GM12878 (cell line): Measurements from ENCODE around the gene PGF. TPM values are rescaled to one million over a fixed set of nuclear protein-coding genes. Genes with fewer than 3 reads are reported as not detected.

Experiments used
- ATAC-seq: fragments of 200-7000 bp; cut with Tn5 transposase; 3 replicates; pipeline ENCODE4 v1.9.1; 2020; ENCODE audit warnings: mild to moderate bottlenecking, moderate library complexity
- BruUV-seq: library from RNA; stranded (reverse); fragments of 400-500 nt; replicated peaks from 2 replicates; lab custom pipeline; 2021; lab: Mats Ljungman, UMichigan
- CTCF ChIA-PET: fragments of 300-600 bp; sonication (Branson Sonifier 250); formaldehyde crosslinking; extraction: SDS; loops from one replicate; lab custom pipeline; 2021; ENCODE audit warnings: inconsistent platforms; lab: Yijun Ruan, JAX
- POLR2A ChIA-PET: fragments of 350-600 bp; formaldehyde crosslinking; extraction: SDS; loops from one replicate; lab custom pipeline; 2021; ENCODE audit warnings: inconsistent platforms; lab: Charles Lee
- RAD21 ChIA-PET: fragments of 300-600 bp; sonication (Branson Sonifier 250); formaldehyde crosslinking; loops from one replicate; lab custom pipeline; 2023; ENCODE audit warnings: antibody characterized with exemption; ENCODE audit not compliant: unreplicated experiment; lab: Charles Lee
- SMC1A ChIA-PET: fragments of 300-600 bp; sonication (Branson Sonifier 250); formaldehyde crosslinking; loops from one replicate; lab custom pipeline; 2023; ENCODE audit not compliant: unreplicated experiment, uncharacterized antibody; lab: Charles Lee
- DNase-seq: peaks from one replicate; pipeline ENCODE4 v3.0.0-alpha.2; 2011; ENCODE audit warnings: low read depth, low spot score
- FAIRE-seq: peaks from 3 replicates; lab custom pipeline; 2011; peaks lifted over from hg19 to GRCh38; lab: Jason Lieb, UNC
- H2AFZ ChIP-seq: 2 replicates; pipeline ENCODE4 v1.6.0; 2011; ENCODE audit warnings: low read depth, low read length, control low read depth; ENCODE audit not compliant: control insufficient read depth
- H3K27ac ChIP-seq: 2 replicates; pipeline ENCODE4 v1.5.1; 2011; ENCODE audit warnings: control low read depth; ENCODE audit not compliant: control insufficient read depth, insufficient read depth
- H3K27me3 ChIP-seq, 2 experiments: replicated peaks in 1 of 2; 2 replicates each; pipeline versions ENCODE4 v1.6.0 to v1.6.1; 2011; ENCODE audit warnings: low read length in 1 of 2; ENCODE audit not compliant: control insufficient read depth in 2 of 2, insufficient read depth in 2 of 2
- H3K36me3 ChIP-seq, 2 experiments: 2 replicates each; pipeline ENCODE4 v1.5.1; 2011; ENCODE audit warnings: low read length in 1 of 2; ENCODE audit not compliant: control insufficient read depth in 2 of 2, insufficient read depth in 2 of 2
- H3K4me1 ChIP-seq: 2 replicates; pipeline ENCODE4 v1.6.1; 2011; ENCODE audit warnings: mild to moderate bottlenecking, low read length, moderate library complexity, mixed read lengths; ENCODE audit not compliant: control insufficient read depth, insufficient read depth
- H3K4me2 ChIP-seq: 2 replicates; pipeline ENCODE4 v1.6.0; 2011; ENCODE audit warnings: control low read depth; ENCODE audit not compliant: control insufficient read depth, insufficient read depth
- H3K4me3 ChIP-seq: fragments of 200-600 bp; sonication (generic); 2 replicates; pipeline ENCODE4 v1.5.1; 2016
- H3K79me2 ChIP-seq: 2 replicates; pipeline ENCODE4 v1.6.0; 2011; ENCODE audit warnings: low read length; ENCODE audit not compliant: control insufficient read depth, insufficient read depth
- H3K9ac ChIP-seq: 2 replicates; pipeline ENCODE4 v1.8.0; 2011; ENCODE audit warnings: low read length, control low read depth, mixed read lengths; ENCODE audit not compliant: control insufficient read depth, insufficient read depth
- H3K9me3 ChIP-seq: replicated peaks from 3 replicates; pipeline ENCODE4 v1.5.1; 2011; ENCODE audit warnings: mild to moderate bottlenecking, low read length; ENCODE audit not compliant: control insufficient read depth, insufficient read depth
- H4K20me1 ChIP-seq: 2 replicates; pipeline ENCODE4 v1.6.0; 2011; ENCODE audit not compliant: control insufficient read depth, insufficient read depth
- BCL11A ChIP-seq: IDR thresholded peaks from 2 replicates; pipeline ENCODE4 v1.6.1; 2011; ENCODE audit warnings: low read depth, low read length
- CEBPB ChIP-seq, 2 experiments: fragments of 150-350 bp in 1 of 2; IDR thresholded peaks; 2 replicates each; pipeline ENCODE4 v1.6.1; 2012 to 2014; ENCODE audit warnings: low read depth in 2 of 2, low read length in 2 of 2, borderline replicate concordance in 1 of 2, inconsistent platforms in 1 of 2
- ETV6 ChIP-seq, 2 experiments: fragments of 450-650 bp in 1 of 2; IDR thresholded peaks in 1 of 2; conservative IDR thresholded peaks in 1 of 2; 2 replicates each; pipeline ENCODE4 v1.6.1; 2014; ENCODE audit warnings: antibody characterized with exemption in 1 of 2, borderline replicate concordance in 1 of 2, low read depth in 1 of 2, mild to moderate bottlenecking in 1 of 2, moderate library complexity in 1 of 2
- MXI1 ChIP-seq: fragments of 150-350 bp; IDR thresholded peaks from 2 replicates; pipeline ENCODE4 v1.6.1; 2011; ENCODE audit warnings: low read depth, mild to moderate bottlenecking, inconsistent platforms, low read length, improper control_type of control experiment
- NR2C1 ChIP-seq: fragments of 450-650 bp; IDR thresholded peaks from 2 replicates; pipeline ENCODE4 v1.6.1; 2017; ENCODE audit warnings: antibody characterized with exemption, mild to moderate bottlenecking, moderate library complexity
- NR2C2 ChIP-seq: IDR thresholded peaks from 2 replicates; pipeline ENCODE4 v1.6.1; 2011; ENCODE audit warnings: borderline replicate concordance, low read depth; ENCODE audit not compliant: control insufficient read depth, insufficient read length
- RCOR1 ChIP-seq: conservative IDR thresholded peaks from 2 replicates; pipeline ENCODE4 v1.6.1; 2012; ENCODE audit warnings: low read depth, low read length, improper control_type of control experiment
- SIX5 ChIP-seq: IDR thresholded peaks from 2 replicates; pipeline ENCODE4 v1.6.1; 2011; ENCODE audit warnings: mild to moderate bottlenecking, low read depth, low read length, moderate library complexity; ENCODE audit not compliant: severe bottlenecking
- SP1 ChIP-seq: IDR thresholded peaks from one replicate; pipeline ENCODE4 v1.6.1; 2011; ENCODE audit warnings: low read depth, low read length
- SUZ12 ChIP-seq: fragments of 200-600 bp; sonication (generic); IDR thresholded peaks from one replicate; pipeline ENCODE4 v1.6.1; 2018; ENCODE audit warnings: antibody characterized with exemption, mild to moderate bottlenecking; ENCODE audit not compliant: unreplicated experiment
- TARDBP ChIP-seq: IDR thresholded peaks from 2 replicates; pipeline ENCODE4 v1.6.1; 2016; ENCODE audit warnings: borderline replicate concordance
- YBX1 ChIP-seq: fragments of 450-650 bp; IDR thresholded peaks from 2 replicates; pipeline ENCODE4 v1.6.1; 2016; ENCODE audit warnings: antibody characterized with exemption
- ZNF622 ChIP-seq: fragments of 450-650 bp; IDR thresholded peaks from 2 replicates; pipeline ENCODE4 v1.6.1; 2017; ENCODE audit warnings: mild to moderate bottlenecking, inconsistent platforms
- WGBS: methylation state at CpG from one replicate; pipeline ENCODE4 v1.1.6; 2016; ENCODE audit warnings: low lambda C conversion rate; ENCODE audit not compliant: insufficient replicate concordance, insufficient coverage; ENCODE audit errors: missing lambda C conversion rate; 5-methylcytosine and 5-hydroxymethylcytosine counted together
- in situ Hi-C: fragments of 300-500 bp; cut with MboI; formaldehyde crosslinking; loops from 9 replicates; pipeline ENCODE4 v1.14.3; 2018; ENCODE audit warnings: mixed read lengths
- intact Hi-C: fragments of 100-400 bp; cut with micrococcal nuclease; formaldehyde crosslinking; loops from one replicate; pipeline ENCODE4 v1.14.2; 2022; ENCODE audit not compliant: unreplicated experiment
- polyA plus RNA-seq, 11 experiments: library from polyadenylated mRNA; depleted of rRNA in 4 of 11; unstranded in 6 of 11; stranded (reverse) in 5 of 11; fragments of >200 nt; fragmentation: Nextera tagmentation in 4 of 11; fragmentation: Illumina TruSeq in 1 of 11; extraction: Ambion mirVana in 4 of 11; extraction: Trizol in 1 of 11; gene quantifications; 1 replicate in 1 of 11; 2 replicates in 10 of 11; pipeline versions ENCODE4 v1.2.1 to v1.2.3, GENCODE V29; 2011 to 2016; ENCODE audit warnings: inconsistent platforms in 2 of 11, missing spikeins in 2 of 11, low read depth in 1 of 11
- total RNA-seq, 4 experiments: library from RNA; depleted of rRNA in 3 of 4; stranded (reverse); fragments of >200 nt in 3 of 4; fragmentation: Illumina TruSeq in 1 of 4; extraction: Trizol in 1 of 4; gene quantifications; 2 replicates each; pipeline versions ENCODE4 v1.2.1 to v1.2.3, GENCODE V29; 2013 to 2021
- TF ChIP-seq, protein P1 (sequence below): fragments of 450-650 bp; formaldehyde crosslinking; IDR thresholded peaks from 2 replicates; pipeline ENCODE4 v1.5.0; 2022; ENCODE audit warnings: mild to moderate bottlenecking, missing genetic modification characterization
- TF ChIP-seq, protein P2 (sequence below): fragments of 450-650 bp; IDR thresholded peaks from 2 replicates; pipeline ENCODE4 v1.6.1; 2017; ENCODE audit warnings: mild to moderate bottlenecking, low read depth, inconsistent platforms; ENCODE audit not compliant: poor library complexity, severe bottlenecking
- TF ChIP-seq, protein P3 (sequence below): fragments of 450-650 bp; IDR thresholded peaks from 2 replicates; pipeline ENCODE4 v1.6.1; 2017; ENCODE audit warnings: antibody characterized with exemption, mild to moderate bottlenecking, moderate library complexity

PGF gene
- total and polyA plus RNA-seq, 10 of the 15 experiments (the other 5 are each of a cell fraction or from before 2014, with no cell fraction given): 0.11 to 5.5 (median 0.63) TPM

DNA sequence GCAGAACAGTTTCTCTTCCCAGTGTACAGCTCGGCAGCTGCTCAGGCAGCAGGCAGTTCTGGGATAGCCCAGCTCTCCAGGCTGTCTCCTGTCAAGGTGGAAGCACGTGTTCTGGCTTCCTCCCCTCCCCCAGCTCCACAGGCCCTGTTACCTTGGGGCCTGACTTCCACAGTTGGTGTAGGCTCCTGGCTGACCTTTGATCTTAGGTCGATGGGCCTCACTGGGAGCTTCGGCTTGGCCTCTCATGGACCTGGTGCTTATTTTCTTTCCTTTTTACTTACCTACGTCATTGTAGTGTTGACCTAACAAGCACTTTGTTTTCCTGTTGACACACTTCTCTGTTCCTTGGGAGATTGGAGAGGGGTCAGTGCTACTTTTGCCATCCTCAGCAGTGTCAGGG lies 56.7 kb downstream of the PGF start:
- Histone ChIP-seq H3K9ac (no peak overlapping the region), H3K79me2 (no peaks in the 10 kb centered on the region), H3K4me3 (no peak overlapping the region), H3K36me3 (peaks cover 37 to 60% of the 10 kb centered on the region in 2 experiments), H3K4me1 (peaks cover 17% of the 10 kb centered on the region), H3K9me3 (no peaks in the 10 kb centered on the region), H3K27me3 (no peaks in the 10 kb centered on the region), H3K27ac (no peak overlapping the region), H3K4me2 (no peak overlapping the region), H2AFZ (no peak overlapping the region), H4K20me1 (no peaks in the 10 kb centered on the region)
- DNase-seq (no peak), ATAC-seq (no peak), FAIRE-seq (no peak)
- TF ChIP-seq SUZ12 (no peak), CEBPB (IDR thresholded peaks at IDR 0.05; ENCODE audit: borderline replicate concordance in 1 of 2, low read depth in 2 of 2, low read length in 2 of 2) (no peak), TARDBP (no peak), NR2C2 (no peak), YBX1 (no peak), ZNF622 (no peak), ETV6 (conservative IDR thresholded peaks at IDR 0.05 in 1 of 2, IDR thresholded peaks at IDR 0.05 in 1 of 2; ENCODE audit: borderline replicate concordance in 1 of 2, low read depth in 1 of 2) (no peak), RCOR1 (no peak), NR2C1 (no peak), BCL11A (no peak), SP1 (no peak), SIX5 (no peak), MXI1 (no peak)
- TF ChIP-seq, protein P1, sequence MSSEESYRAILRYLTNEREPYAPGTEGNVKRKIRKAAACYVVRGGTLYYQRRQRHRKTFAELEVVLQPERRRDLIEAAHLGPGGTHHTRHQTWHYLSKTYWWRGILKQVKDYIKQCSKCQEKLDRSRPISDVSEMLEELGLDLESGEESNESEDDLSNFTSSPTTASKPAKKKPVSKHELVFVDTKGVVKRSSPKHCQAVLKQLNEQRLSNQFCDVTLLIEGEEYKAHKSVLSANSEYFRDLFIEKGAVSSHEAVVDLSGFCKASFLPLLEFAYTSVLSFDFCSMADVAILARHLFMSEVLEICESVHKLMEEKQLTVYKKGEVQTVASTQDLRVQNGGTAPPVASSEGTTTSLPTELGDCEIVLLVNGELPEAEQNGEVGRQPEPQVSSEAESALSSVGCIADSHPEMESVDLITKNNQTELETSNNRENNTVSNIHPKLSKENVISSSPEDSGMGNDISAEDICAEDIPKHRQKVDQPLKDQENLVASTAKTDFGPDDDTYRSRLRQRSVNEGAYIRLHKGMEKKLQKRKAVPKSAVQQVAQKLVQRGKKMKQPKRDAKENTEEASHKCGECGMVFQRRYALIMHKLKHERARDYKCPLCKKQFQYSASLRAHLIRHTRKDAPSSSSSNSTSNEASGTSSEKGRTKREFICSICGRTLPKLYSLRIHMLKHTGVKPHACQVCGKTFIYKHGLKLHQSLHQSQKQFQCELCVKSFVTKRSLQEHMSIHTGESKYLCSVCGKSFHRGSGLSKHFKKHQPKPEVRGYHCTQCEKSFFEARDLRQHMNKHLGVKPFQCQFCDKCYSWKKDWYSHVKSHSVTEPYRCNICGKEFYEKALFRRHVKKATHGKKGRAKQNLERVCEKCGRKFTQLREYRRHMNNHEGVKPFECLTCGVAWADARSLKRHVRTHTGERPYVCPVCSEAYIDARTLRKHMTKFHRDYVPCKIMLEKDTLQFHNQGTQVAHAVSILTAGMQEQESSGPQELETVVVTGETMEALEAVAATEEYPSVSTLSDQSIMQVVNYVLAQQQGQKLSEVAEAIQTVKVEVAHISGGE (CRISPR knock-in tag): no peak
- TF ChIP-seq, protein P2, sequence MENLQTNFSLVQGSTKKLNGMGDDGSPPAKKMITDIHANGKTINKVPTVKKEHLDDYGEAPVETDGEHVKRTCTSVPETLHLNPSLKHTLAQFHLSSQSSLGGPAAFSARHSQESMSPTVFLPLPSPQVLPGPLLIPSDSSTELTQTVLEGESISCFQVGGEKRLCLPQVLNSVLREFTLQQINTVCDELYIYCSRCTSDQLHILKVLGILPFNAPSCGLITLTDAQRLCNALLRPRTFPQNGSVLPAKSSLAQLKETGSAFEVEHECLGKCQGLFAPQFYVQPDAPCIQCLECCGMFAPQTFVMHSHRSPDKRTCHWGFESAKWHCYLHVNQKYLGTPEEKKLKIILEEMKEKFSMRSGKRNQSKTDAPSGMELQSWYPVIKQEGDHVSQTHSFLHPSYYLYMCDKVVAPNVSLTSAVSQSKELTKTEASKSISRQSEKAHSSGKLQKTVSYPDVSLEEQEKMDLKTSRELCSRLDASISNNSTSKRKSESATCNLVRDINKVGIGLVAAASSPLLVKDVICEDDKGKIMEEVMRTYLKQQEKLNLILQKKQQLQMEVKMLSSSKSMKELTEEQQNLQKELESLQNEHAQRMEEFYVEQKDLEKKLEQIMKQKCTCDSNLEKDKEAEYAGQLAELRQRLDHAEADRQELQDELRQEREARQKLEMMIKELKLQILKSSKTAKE: no peak
- TF ChIP-seq, protein P3, sequence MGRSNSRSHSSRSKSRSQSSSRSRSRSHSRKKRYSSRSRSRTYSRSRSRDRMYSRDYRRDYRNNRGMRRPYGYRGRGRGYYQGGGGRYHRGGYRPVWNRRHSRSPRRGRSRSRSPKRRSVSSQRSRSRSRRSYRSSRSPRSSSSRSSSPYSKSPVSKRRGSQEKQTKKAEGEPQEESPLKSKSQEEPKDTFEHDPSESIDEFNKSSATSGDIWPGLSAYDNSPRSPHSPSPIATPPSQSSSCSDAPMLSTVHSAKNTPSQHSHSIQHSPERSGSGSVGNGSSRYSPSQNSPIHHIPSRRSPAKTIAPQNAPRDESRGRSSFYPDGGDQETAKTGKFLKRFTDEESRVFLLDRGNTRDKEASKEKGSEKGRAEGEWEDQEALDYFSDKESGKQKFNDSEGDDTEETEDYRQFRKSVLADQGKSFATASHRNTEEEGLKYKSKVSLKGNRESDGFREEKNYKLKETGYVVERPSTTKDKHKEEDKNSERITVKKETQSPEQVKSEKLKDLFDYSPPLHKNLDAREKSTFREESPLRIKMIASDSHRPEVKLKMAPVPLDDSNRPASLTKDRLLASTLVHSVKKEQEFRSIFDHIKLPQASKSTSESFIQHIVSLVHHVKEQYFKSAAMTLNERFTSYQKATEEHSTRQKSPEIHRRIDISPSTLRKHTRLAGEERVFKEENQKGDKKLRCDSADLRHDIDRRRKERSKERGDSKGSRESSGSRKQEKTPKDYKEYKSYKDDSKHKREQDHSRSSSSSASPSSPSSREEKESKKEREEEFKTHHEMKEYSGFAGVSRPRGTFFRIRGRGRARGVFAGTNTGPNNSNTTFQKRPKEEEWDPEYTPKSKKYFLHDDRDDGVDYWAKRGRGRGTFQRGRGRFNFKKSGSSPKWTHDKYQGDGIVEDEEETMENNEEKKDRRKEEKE: no peak
- ChIA-PET RAD21 (no interaction called here), POLR2A (no interaction called here), SMC1A (no interaction called here), CTCF (interaction anchor here (0.6 to 26.0 kb wide), 2 partner anchors 40 to 136 kb away, joined by 3 to 552 read pairs; no protein-coding TSS in a partner anchor)
- intact Hi-C loops: no loop called here
- in situ Hi-C loops: no loop called here
- WGBS: 98% methylated on average over 5 of the region's 5 CpGs
- BruUV-seq: no TSS peak
